ENCODE measurements around the gene AKAP8L. TPM values are rescaled to one million over a fixed set of nuclear protein-coding genes. Genes with fewer than 3 reads are reported as not detected.

The AKAP8L gene, protein sequence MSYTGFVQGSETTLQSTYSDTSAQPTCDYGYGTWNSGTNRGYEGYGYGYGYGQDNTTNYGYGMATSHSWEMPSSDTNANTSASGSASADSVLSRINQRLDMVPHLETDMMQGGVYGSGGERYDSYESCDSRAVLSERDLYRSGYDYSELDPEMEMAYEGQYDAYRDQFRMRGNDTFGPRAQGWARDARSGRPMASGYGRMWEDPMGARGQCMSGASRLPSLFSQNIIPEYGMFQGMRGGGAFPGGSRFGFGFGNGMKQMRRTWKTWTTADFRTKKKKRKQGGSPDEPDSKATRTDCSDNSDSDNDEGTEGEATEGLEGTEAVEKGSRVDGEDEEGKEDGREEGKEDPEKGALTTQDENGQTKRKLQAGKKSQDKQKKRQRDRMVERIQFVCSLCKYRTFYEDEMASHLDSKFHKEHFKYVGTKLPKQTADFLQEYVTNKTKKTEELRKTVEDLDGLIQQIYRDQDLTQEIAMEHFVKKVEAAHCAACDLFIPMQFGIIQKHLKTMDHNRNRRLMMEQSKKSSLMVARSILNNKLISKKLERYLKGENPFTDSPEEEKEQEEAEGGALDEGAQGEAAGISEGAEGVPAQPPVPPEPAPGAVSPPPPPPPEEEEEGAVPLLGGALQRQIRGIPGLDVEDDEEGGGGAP
- 100 to 1,000 TPM in 2 of 4 donors, 10 to 100 TPM in 2; 82.4 to 157 (median 117) TPM for total RNA-seq

DNA sequence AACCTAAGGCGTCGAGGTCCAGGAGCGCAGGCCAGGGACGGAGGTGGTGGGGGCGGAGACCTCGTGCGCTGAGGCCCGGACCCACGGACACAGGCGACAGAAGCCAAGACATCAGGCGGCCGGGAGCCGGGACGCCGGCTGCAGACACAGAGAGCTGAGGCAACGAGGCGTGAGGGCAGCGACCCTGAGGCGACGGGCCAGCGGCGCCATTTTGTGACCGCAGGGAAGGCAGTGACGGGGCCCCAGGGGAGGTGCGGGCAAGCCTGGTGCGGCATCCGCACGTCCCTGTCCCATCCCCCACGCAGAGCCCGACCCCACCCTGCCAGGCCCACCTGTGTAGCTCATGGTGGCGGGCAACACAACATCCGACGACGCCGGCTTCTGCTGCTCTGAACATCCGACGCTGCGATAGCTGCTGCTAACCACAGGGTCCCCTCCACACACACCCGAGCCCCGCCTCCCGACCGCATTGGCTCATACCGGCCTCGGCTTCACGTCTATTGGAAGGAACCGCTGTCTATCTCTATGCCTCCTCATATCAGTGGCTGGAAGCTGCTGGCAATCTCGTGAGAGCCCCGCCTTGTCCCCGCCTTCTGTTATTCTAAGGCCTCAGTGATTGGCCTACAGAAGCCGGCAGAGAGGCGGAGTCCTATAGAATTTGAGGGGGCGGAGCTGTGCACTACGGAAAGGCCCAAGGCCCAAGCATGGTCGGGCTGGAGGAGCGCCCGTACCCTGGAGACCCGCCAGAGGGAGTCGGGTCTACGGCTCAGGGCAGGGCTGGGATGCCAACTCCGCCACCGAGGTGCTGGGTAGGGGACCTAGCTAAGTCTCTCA is at the start of gene AKAP8L:
AKAP8L (minus strand) TSS at position 410 of the 834 bp plus-strand sequence; CDS start at position 345, 65 bp downstream.
- intact Hi-C loops (cut with DNase I; ENCODE audit: low total_unique reads), result no loop called here
- peak within 1 kb of the TSS; percentile 80 to 82 for H3K4me3 ChIP-seq
- peaks cover 0 to 7% of the 10 kb centered on the region in 2 donors for H3K4me1 ChIP-seq
- DNase-seq, result peak; percentile 98 to 100
- no peaks in the 10 kb centered on the region for H3K27me3 ChIP-seq
- TF ChIP-seq, protein P1, sequence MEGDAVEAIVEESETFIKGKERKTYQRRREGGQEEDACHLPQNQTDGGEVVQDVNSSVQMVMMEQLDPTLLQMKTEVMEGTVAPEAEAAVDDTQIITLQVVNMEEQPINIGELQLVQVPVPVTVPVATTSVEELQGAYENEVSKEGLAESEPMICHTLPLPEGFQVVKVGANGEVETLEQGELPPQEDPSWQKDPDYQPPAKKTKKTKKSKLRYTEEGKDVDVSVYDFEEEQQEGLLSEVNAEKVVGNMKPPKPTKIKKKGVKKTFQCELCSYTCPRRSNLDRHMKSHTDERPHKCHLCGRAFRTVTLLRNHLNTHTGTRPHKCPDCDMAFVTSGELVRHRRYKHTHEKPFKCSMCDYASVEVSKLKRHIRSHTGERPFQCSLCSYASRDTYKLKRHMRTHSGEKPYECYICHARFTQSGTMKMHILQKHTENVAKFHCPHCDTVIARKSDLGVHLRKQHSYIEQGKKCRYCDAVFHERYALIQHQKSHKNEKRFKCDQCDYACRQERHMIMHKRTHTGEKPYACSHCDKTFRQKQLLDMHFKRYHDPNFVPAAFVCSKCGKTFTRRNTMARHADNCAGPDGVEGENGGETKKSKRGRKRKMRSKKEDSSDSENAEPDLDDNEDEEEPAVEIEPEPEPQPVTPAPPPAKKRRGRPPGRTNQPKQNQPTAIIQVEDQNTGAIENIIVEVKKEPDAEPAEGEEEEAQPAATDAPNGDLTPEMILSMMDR (IDR thresholded peaks at IDR 0.05), result peak; percentile 24 to 69 (median 51)
- TF ChIP-seq POLR2A (IDR thresholded peaks at IDR 0.05), result peak; percentile 75 to 86
- no peaks in the 10 kb centered on the region for H3K36me3 ChIP-seq
- H3K9me3 ChIP-seq, result no peaks in the 10 kb centered on the region
- H3K27ac ChIP-seq, result peak within 1 kb of the TSS; percentile 70 to 79

DNA sequence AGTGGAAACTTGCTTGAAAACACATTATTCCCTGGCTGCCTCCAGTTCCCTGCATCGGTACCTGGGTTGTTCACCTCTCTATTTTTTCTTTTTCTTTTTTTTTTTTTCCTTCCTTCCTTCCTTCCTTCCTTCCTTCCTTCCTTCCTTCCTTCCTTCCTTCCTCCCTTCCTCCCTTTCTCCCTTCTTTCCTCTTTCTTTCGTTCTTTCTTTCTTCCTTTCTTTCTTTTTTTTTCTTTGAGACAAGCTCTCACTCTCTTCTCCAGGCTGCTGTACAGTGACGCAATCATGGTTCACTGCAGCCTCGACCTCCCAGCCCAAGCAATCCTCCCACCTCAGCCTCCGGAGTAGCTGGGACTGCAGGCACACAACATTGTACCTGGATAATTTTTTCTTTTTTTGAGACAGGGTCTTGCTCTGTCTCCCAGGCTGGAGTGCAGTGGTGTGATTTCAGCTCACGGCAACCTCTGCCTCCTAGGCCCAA is 49.0 kb upstream of the AKAP8L start:
- Histone ChIP-seq H3K36me3 (no peaks in the 10 kb centered on the region), H3K4me1 (peaks cover 0 to 8% of the 10 kb centered on the region in 2 donors), H3K9me3 (no peaks in the 10 kb centered on the region), H3K27ac (no peak overlapping the region), H3K4me3 (no peak overlapping the region), H3K27me3 (peaks cover 0 to 5% of the 10 kb centered on the region in 2 donors)
- intact Hi-C loops (cut with DNase I; ENCODE audit: low total_unique reads), result no loop called here
- DNase-seq, result no peak
- TF ChIP-seq, protein P1 (IDR thresholded peaks at IDR 0.05), result no peak
- TF ChIP-seq POLR2A (IDR thresholded peaks at IDR 0.05), result no peak

DNA sequence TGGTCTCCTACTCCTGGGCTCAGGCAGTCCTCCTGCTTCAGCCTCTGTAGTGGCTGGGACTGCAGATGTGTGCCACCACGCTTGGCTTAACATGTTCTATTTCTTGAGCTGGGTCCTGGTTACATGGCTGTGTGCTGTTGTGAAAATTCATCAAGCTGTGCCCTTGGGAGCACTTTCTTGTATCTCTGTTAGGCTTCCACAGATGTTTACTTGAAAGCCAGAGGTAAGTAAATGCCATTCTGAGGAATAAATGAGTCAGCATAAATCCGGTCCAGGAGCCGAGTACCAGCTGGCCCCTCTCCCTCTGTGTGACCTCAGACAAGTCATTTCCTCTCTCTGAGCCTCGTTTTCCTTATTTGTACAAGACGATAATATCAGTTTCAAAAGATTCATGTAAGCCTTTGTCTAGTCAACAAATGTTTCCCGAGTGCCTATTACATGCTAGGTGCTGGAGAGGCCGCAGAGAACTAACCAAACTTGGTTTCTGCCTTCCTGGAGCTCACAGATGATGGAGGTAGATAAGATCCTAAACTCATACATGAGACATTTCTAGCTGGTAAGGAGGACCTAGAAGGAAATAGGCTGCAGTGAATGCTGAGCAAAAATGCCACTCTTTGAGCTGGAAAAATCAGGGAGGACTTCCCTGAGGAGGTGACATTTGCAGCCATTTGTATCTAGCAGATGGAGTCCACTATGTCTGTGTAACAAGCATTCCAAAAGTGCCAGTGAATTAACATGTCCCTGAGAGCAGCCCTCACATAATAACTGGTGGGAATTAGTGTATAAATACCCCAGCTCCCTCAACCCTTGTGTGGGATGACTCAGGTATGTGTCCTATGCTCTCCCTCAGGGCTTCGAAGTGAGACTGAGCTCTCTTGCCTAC is 48.3 kb upstream of the AKAP8L start:
- no peak overlapping the region for H3K27ac ChIP-seq
- H3K27me3 ChIP-seq, result peaks cover 0 to 5% of the 10 kb centered on the region in 2 donors
- DNase-seq, result no peak

More for the DNA sequence above, 48.3 kb upstream of the AKAP8L start:
- peaks cover 0 to 8% of the 10 kb centered on the region in 2 donors for H3K4me1 ChIP-seq
- H3K36me3 ChIP-seq, result no peaks in the 10 kb centered on the region
- H3K4me3 ChIP-seq, result no peak overlapping the region
- intact Hi-C loops (cut with DNase I; ENCODE audit: low total_unique reads), result no loop called here
- no peaks in the 10 kb centered on the region for H3K9me3 ChIP-seq
- TF ChIP-seq, protein P1 (IDR thresholded peaks at IDR 0.05), result no peak
- TF ChIP-seq POLR2A (IDR thresholded peaks at IDR 0.05), result no peak
